ENCODE data around the gene C19orf44.

Gene C19orf44

DNA sequence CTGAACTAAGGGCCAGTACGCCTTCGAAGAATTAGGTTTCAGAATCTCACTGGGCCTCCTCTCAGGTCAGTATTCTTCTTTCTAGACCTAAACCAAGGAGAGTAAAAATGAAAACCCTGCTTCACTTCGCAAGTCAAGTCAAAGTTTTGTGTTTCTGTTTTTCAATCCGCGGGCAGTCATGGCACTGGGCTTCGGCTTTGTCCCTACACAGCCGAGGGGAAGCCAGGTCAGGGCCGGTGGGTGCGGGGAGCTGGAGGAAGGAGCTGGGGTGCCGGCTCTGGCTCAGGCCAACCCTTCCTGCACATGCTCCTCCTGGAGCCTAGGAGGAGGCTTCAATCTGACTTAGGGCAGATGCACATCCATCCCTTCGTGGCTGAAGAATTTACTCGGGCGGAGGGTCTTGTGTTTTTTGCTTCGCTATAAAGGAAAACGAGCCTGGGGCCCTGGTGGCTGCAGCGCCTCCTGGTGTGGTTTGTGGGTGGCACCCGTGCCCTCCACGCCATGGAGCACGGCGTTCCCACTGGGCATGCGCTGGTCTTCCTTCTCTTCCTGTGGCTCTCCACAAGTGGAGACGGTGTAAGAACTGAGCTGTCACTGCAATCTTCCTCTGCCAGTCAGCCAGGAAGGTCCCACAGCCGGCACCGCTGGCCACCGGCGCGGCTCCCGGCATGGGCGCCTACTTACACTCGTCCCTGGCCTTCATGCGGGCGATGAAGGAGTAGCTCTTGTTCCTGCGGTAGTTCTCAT lies 22.5 kb downstream of the C19orf44 start:
- DNase-seq: no peak

DNA sequence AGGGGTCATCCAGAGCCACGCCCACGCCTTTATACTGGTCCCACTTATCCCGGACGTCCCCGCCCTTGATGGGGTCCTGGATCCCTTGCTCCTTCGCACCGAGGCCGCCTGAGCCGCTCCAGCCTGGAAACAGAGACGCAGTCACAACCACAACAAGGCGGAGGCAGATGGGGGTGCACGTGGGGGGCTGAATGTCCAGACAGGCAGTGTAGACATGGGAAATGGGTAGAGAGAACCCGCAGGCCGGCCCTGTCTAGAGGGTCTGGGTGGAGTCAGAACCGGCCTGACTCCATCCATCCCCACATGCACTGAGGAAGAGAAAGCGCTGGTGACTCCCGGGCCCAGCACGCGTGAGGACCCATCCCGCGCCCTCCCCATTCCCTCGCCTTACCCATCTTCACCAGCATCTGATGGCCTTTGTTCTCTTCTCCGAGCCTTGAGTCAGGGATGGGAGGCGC lies 23.1 kb downstream of the C19orf44 start:
- DNase-seq: no peak

DNA sequence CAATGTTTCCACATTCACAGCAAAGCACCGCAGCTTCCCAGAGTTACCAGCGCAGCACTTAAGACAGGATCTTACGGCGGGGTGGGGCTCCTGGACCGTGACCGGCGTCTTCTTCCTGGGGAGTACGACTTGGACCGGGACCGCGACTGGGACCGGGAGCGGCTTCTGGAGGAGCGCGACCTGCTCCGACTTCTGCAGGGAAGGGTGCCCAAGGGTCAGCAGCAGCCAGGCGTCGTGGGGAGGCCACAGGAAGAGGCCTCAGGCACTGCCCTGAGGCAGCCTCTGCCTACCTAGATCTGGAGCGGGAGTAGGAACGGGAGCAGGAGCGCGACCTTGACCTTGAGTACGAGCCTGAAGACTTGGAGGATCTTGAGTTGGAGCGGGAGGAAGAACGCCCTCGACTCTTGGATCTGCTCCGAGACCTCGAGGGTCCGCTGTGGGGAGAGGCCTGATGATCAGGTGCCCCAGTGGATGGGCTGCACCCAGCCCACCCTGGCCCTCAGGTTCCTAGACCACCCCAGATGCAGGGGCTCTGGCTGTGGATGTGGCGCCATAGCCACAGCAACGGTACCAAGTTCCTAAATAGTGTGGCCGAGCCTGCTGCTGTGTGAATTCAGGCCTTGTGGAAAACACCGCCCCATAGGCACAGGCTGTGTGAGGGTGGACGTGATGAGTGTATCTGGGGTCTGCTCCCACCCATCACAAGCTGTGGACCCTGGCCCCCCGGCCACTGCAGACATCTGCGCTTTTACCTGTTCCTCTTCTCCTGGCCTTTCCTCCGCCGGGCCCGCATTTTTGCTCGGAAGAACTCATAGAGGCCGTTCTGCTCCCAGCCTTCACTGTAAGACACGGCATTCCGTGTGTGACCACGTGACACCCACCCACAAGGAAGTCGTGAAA lies 24.1 kb downstream of the C19orf44 start:
- DNase-seq: no peak

DNA sequence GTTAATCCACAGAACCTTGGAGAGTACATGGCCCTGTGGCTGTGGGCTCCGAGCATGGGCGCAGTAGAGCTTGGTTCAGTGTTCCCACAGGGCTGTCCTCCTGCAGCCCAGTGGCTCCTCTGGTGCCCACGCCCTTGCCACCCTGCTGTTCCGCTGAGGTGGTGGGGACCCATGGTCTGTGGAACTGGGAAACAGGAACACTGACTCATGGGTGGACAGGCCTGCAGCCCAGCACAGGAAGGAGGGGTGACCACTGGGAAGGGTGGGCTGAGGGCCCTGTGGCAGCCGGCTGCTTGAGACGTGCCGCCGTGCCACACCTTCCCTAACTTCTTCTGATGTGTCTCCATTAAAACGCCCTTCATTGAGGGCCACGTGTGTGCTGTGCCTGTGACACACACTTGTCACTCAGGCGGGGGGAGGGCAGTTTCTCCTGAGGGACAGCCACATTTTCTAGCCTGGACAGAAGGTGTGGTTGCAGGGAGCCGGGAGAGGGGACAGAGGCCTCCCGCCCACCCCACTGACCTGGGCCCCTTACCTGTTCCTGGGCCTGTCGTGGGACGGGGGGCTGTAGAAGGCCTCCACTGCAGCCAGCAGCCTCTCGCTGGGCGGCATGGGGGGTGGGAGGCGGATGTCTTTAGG lies 24.9 kb downstream of the C19orf44 start:
- DNase-seq: no peak

DNA sequence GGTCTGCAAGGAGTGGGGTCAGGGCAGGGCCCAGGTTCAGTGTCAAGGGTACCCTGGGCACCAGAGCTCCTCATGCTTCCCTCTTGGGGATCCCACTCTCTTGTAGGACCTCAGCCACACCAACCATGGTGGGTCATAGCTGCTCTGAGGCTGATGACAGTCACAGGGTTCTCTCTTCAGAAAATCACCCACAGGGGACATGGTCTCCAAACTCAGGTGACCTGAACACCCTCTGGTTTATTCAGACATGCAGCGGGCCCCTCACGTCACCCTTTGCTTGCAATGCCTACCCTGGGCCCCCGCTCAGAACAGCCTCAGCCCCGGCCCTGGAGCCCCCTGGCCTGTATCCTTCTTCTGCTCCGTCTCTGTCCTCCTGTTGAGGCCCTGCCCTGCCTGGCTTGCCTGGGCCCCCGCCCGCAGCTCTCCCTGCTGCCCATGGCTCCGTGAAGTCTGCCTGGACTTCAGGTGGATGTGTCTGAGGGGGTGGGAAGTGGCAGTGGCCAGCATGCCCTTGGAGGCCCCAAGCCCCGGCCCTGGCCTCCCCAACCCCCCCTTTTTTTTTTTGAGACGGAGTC lies 25.6 kb downstream of the C19orf44 start:
- DNase-seq: no peak

DNA sequence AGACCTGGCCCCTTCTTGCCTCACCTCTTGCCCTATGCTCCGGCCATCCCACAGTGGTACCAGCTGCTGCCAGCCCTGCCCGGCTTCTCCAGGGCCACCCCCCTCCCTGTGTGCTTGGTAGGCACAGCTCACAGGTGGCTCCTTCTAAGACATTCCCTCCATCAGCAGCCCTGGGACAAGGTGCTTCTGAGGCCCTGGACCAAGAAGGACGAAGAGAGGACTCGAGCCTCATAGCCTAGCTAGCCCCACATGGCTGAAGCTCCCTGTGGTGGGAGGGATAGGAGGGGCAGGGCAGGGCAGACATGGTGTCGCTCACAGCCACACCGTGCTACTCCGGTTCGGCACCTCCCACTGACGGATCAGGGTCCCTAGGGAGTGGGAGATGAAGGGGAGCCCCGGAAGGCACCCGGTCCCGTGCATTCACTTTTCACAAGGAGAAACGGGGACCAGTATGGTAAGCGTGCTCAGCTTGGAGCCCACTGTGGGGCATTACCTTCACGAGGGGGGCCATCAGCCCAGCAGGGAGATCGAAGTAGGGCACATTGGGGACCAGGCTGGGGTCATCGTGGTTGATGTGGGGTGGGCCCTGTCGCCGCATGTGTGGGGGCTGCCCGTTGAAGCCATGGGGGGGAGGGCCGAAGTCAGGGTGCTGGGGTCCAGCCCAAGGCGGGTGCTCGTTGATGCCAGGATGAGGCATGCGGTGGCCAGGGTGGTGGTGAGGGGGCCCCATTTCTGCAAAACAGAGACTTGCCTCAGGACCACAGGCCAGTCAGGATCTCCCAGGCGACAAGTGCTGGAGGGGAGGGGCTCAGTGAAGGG lies 26.6 kb downstream of the C19orf44 start:
- no peak for DNase-seq

DNA sequence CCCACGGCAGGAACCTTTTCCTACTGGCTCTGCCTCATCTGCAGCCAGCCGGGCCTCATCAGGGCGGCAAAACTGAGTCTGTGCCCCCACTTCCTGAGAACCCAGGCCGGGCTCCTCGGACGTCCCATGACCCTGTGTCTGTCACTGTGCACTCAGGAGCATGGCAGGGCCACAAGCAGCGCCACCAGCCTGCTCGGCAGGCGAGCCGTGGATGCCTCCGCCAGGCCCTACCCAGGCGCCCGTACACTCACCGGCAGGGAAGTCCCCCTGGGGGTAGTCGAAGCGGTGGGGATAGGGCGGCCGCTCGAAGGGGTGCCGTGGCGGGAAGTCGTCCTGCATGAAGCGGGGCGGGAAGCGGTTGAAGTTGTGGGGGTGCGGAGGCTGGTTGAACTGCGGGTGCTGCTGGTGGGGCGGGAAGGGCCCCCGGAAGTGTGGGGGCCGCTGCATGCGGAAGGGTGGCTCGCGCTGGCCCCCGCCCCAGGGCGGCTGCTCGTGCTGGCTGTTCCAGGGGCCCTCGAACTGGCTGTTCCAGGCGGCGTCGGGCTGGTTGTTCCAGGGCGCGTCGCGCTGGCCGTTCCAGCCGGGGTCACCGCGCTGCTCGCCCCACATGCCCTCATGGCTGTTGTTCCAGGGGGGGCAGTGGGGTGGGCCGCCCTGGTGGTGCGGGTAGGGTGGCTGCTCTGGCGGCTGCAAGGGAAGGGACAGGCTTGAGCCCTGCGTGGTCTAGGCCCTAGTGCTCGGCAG lies 29.0 kb downstream of the C19orf44 start:
- DNase-seq: no peak

DNA sequence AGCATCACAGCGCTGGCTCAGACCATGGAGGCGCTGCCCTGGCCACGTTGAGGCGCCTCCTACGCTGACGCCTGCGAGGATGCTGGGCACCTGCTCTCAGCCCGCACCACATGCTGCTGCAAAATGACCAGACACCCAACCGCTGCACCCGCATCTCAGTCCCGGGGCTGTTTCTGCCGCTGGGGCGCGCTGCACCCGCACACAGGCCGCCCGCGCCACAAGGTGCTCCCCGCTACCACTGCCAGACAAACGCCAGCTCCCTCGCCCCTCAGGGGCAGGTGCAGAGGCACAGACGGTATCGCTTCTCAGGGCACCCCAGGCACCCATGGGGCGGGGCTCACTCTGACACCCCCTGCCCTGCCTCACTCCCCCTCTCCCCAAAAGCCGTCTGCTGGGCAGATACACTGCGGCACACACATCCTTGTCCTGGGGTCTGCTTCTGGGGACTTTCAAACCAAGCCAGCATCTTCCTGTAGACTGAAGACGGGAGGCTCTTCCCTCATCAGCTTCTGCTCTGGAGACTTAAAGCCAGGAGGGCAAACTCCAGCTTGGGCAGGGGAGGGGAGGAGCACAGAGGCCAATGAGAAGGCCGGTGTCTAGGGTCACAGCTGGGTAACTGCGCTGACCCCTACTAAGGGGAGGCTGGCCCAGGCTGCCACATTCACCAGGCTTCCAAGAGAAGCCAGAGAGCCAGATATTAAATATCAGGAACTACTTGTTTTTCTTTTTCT lies 29.7 kb downstream of the C19orf44 start:
- DNase-seq: no peak

DNA sequence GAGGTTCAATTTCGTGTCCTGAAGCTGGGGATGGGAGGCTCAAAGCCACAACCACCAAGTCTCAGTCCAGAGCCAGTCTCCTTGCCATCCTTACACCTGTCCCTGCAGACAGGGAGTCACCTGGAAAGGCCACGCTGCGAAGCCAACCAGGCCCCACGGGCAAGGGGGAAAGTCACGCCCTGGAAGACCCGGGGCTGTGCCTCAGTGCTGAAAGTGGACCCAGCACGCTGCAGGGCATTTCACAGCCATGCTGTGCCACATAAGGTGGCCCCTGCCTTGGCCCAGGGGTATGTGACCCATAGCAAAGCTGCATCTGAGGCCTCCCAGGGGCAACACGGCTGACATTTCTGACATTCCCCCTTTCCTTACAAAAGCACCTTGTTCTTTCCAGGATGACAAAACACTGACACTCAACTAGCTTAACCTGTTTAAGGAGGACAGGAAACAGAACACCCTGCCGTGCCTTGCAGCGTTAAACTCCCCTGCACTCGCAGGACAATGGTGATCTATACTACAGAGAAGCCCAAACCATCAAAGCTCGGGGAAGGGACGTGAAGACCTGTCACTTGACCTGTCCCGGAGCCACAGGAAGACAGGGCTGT lies 31.2 kb downstream of the C19orf44 start:
- no peak for DNase-seq

DNA sequence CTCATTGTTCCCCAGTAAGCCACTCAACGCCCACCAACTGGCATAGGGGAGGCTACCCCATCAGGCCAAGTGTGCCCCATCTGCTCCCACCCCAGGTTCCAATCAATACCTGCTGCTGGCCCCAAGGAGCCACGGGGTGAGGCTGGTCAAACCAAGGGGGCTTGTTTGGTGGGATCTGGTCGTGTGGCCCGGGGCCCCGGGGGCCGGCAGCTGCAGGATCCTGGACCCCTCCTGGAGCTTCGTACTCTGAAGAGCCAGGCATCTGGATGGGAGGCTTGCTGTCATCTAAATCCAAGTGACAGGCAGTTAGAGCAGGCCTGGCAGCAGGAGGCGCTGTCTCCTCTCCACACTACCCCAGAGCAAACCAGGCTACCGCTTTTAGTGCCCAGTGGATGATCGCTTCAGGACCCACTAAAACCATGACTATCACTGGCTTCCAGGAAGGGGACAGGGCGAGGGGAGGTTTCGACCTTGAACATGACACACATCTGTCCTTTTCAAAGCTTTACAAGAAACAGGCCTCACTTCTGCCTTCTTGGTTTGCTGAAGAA lies 31.9 kb downstream of the C19orf44 start:
- peak in 1 of 2 experiments; percentile 13 for DNase-seq

DNA sequence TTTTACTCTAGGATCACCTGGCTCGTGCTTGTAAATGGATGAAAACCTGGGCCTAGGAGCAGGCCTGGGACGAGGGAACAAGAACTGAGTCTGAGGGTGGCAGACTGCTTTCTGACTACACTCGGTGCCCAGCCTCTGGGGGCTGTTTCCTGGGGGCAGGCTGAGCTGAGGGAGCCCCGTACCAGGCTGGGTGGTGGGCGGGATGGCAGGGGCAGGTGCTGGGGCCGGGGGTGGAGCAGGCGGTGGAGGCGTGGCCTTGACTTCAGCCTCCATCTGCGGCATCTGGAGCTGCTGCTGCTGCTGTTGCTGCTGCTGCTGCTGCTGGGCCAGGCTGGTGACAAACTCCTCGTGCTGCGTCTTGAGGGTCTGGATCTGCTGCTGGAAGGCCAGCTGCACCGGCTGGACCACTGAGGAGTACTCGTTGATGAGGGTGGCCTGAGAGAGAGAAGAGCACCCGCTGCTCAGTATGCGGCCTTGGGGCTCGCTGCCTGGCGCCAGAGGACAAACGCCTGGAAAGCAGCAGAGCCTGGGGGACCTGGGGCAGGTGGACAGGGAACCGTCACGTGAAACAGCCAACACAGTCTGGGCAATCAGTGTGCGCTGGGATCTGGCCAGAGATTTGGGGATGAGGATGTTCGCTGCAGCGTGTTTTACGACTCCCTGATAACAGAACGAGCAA lies 33.4 kb downstream of the C19orf44 start:
- no peak for DNase-seq

DNA sequence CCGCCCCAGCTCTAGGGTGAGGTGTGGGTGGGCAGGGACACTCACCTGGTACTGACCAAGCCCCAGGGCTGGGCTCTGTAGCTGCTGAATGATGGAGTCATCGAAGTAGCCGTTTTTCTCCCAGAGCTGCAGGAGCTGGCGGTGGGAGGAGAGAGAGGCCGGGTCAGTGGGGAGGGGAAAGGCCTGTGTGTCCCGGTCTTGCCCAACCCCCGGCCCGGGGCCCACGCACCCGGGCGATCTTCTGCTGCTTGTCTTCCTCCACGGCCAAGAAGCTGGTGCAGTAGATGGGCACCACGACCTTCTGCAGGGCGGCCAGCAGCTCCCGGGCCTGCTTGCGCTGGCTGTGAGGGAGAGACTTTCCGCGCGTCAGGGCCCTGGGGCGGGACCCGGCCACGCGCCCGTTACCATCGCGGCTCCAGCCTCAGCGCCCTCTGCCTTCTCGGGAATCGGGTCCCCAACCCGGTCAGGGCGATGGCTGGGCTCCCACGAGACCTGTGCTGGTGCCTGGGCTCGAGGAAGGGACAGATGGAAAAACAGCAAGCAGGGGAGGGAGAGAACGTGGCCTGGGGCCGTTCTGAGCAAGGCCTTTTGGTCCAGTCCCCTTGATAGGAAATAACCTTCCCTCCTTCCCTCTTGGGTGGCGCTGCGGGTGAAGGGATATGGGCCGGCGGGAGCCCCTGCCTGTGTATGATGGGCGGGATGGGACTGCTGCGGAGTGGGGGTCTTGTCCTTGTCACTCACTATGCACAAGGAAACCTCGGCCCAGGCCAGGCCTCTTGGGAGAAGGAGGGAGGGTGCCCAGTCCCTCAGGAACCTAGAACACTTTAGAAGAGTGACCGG lies 34.6 kb downstream of the C19orf44 start:
- DNase-seq: no peak

DNA sequence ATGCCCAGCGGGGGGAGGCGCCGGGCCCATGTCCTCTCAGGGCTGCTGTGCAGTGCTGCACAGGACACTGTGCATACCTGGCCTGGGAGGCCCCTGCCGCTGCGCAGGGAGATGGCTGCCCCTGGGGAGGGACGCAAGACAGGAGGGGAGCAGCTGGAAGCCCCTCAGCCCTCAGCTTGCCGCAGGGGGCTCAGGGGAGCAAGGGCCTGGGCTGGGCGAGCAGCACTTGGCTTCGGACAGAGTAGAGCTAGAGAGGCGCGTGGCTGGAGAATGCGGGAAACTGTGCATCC lies 35.1 kb downstream of the C19orf44 start:
- DNase-seq: no peak

DNA sequence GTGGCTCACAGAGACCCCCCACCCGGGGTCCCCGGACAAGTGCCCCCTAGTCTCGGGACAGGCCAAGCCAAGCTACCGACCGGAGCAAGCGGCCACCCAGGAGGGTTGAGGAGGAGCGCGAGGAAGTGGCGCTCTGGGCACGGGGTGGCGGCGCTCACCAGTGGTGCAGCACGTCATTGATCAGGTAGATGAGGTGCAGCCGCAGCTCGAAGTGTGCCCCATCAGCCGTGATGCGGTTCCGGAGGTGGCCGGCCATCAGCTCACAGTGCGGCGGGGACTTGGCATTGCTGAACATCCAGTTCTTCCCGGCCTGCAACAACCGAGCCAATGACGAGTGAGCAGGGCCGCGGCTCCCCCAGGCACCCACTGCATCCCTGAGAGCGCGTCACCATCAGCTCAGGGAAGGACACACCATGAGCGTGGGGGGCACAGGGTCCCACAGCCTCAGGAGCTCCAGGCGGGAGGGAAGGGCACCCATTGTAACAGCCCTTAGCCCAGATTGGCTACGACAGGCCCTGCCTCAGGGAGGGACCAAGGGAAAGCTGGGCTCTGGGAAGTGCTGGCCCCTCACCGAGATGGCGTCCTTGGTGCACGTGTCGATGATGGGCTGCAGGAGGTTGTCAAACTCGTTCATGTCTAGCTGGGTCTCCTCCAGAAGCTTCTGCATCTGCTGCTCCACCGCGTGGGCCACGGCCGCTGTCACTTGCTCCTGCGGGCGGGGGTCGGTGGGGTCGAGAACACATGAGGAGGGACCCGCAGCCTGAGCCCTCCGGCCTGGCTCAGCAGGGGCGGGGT lies 36.4 kb downstream of the C19orf44 start:
- DNase-seq: no peak

DNA sequence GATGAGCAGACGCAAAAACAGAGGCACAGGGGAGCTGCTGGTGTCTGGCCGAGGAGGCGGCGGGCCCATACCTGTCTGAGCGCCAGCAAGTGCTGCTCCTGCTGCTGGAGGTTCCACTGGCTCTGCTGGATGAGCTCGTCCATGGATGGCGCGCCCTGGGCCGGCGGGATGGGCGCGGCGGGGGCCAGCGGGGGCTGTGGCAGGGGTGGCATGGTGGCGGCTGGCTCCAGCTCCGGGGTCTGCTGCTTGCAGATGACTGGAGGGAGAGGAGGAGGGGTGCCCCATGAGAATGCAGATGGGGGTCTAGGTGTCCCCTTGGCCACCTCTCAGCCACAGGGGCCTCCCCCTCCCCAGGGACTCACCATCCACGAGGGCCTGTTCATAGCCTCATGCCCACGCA lies 39.2 kb downstream of the C19orf44 start:
- DNase-seq: no peak

DNA sequence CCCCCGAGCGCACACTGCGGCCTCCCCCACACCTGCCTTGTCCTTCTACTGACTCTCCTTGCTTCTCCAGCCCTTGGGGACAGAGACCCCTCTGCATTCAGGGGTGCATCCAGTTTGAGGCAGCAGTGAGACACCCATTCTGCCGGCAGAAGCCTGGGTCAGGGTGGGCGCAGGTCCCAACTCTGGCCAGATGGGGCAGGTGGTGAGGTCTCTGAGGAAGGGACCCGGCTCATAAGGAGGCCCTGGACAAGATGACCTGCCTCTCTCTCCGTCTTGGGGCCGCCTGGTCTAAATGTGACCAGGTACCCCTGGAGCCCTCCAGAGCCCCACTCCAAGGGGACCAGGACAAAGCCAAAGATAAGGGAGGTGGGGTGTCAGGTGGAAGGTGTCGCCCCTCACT lies 39.9 kb downstream of the C19orf44 start:
- DNase-seq: no peak

DNA sequence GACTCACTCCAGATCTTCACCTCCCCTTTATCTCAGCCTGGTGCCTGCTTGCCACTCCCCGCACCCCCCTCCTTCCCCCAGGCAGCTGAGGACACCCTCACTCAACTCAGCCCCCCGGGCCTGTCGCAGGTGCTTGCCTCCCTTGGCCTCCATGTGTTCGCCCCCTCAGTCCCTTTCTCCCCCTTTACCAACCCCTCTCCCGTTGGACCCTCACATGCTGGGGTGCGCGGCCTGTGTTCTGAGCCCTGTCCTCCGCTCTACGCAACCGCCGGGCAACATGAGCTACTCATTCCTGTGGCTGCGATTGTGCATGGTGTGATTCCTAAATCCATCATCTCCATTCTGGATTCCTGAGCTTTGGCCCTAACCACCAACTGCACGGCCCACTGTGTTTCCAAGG lies 40.9 kb downstream of the C19orf44 start:
- no peak for DNase-seq

DNA sequence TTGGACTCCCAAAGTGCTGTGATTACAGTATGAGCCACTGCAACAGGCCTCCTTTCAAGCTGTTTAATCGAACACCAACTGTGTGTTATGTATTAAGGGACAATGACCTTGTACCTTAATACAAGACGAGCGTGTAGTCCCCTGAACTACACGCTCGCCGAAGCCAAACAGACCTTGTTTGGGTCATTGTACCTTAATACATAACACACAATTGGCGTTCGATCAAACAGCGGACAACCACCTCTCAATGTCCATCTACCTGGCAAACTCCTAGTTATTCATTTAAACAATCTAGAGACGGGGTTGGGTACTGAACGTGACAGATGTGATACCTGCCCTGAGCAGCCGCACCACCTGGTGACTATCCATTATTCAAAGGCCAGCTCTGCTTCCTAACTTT lies 44.8 kb downstream of the C19orf44 start:
- no peak for DNase-seq
